ENCODE measurements around the gene EFNA3. TPM values are rescaled to one million over a fixed set of nuclear protein-coding genes. Genes with fewer than 3 reads are reported as not detected.

Gene EFNA3
- polyA plus RNA-seq, 1 donor from 2014 or later, result 12.2 TPM

DNA sequence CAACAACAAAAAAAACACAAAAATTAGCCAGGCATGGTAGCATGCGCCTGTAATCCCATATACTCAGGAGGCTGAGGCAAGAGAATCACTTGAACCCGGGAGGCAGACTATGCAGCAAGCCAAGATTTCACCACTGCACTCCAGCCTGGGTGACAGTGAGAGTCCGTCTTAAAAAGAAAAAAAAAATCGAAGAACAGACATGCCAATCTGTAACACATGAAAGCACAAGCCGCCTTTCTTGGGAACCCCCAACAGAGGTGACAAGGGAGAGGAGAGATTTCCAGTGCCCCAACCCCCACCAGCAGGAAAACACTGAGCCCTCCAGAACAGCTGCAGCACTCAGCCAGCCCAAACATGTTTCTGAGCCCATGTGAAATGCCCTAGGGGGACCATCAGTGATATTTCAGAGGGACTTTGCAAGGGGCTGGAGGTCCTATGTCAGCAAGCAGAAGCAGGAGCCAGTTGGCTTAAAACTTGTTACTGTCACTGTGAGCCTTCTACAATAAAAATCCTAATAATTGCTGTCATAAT is 34.9 kb downstream of the EFNA3 start:
- TF ChIP-seq RAD21 (conservative IDR thresholded peaks at IDR 0.05), result no peak
- TF ChIP-seq EZH2 (IDR thresholded peaks at IDR 0.05; ENCODE audit: borderline replicate concordance, insufficient read depth, low read length, poor library complexity, severe bottlenecking), result no peak
- TF ChIP-seq POLR2AphosphoS5 (IDR thresholded peaks at IDR 0.05), result no peak
- no peak for TF ChIP-seq TAF1 (IDR thresholded peaks at IDR 0.05; ENCODE audit: low read depth)
- no peak for TF ChIP-seq CTCF (IDR thresholded peaks at IDR 0.05; ENCODE audit: poor library complexity, severe bottlenecking)
- TF ChIP-seq MXI1 (conservative IDR thresholded peaks at IDR 0.05; ENCODE audit: poor library complexity, severe bottlenecking), result no peak
- TF ChIP-seq SMC3 (conservative IDR thresholded peaks at IDR 0.05; ENCODE audit: poor library complexity), result no peak
- no peak for TF ChIP-seq REST (IDR thresholded peaks at IDR 0.05; ENCODE audit: borderline replicate concordance)
- no peak for TF ChIP-seq EP300 (conservative IDR thresholded peaks at IDR 0.05; ENCODE audit: poor library complexity, severe bottlenecking)
- no peaks in the 10 kb centered on the region for H3K9me3 ChIP-seq (ENCODE audit: low read length)

GRCh38 chr1:155116113-155116764 is 37.6 kb downstream of the EFNA3 start:
- TF ChIP-seq TAF1 (IDR thresholded peaks at IDR 0.05; ENCODE audit: low read depth), result no peak
- TF ChIP-seq EZH2 (IDR thresholded peaks at IDR 0.05; ENCODE audit: borderline replicate concordance, insufficient read depth, low read length, poor library complexity, severe bottlenecking), result no peak
- no peak for TF ChIP-seq SMC3 (conservative IDR thresholded peaks at IDR 0.05; ENCODE audit: poor library complexity)
- TF ChIP-seq MXI1 (conservative IDR thresholded peaks at IDR 0.05; ENCODE audit: poor library complexity, severe bottlenecking), result no peak
- TF ChIP-seq REST (IDR thresholded peaks at IDR 0.05; ENCODE audit: borderline replicate concordance), result no peak
- TF ChIP-seq CTCF (IDR thresholded peaks at IDR 0.05; ENCODE audit: poor library complexity, severe bottlenecking), result no peak
- no peak for TF ChIP-seq RAD21 (conservative IDR thresholded peaks at IDR 0.05)
- TF ChIP-seq POLR2AphosphoS5 (IDR thresholded peaks at IDR 0.05), result no peak
- TF ChIP-seq EP300 (conservative IDR thresholded peaks at IDR 0.05; ENCODE audit: poor library complexity, severe bottlenecking), result no peak
- no peaks in the 10 kb centered on the region for H3K9me2 ChIP-seq (ENCODE audit: insufficient read depth, low read length)
- H3K4me2 ChIP-seq (ENCODE audit: low read length), result no peak overlapping the region
- H4K20me1 ChIP-seq (ENCODE audit: insufficient read depth), result no peaks in the 10 kb centered on the region
- H3K27me3 ChIP-seq (ENCODE audit: insufficient read depth, low read depth, low read length), result no peaks in the 10 kb centered on the region
- no peaks in the 10 kb centered on the region for H3K9me3 ChIP-seq (ENCODE audit: low read length)
- no peaks in the 10 kb centered on the region for H3K36me3 ChIP-seq (ENCODE audit: insufficient read depth, low read length)
- H2AFZ ChIP-seq (ENCODE audit: low read depth, low read length), result no peak overlapping the region
- no peaks in the 10 kb centered on the region for H3K79me2 ChIP-seq (replicated peaks; ENCODE audit: insufficient read depth, low read length)
- H3K4me3 ChIP-seq (ENCODE audit: low read length), result no peak overlapping the region
- no peak overlapping the region for H3K9ac ChIP-seq (ENCODE audit: low read length)
- H3F3A ChIP-seq (ENCODE audit: insufficient read depth, low read length, poor library complexity, severe bottlenecking), result no peaks in the 10 kb centered on the region
- no peak overlapping the region for H3K27ac ChIP-seq (ENCODE audit: low read length)

More for the DNA sequence above, 34.9 kb downstream of the EFNA3 start:
- Histone ChIP-seq H3K36me3 (ENCODE audit: insufficient read depth, low read length) (no peaks in the 10 kb centered on the region), H3K4me3 (ENCODE audit: low read length) (no peak overlapping the region), H3K4me2 (ENCODE audit: low read length) (no peak overlapping the region), H3K27ac (ENCODE audit: low read length) (no peak overlapping the region), H4K20me1 (ENCODE audit: insufficient read depth) (no peaks in the 10 kb centered on the region), H3F3A (ENCODE audit: insufficient read depth, low read length, poor library complexity, severe bottlenecking) (no peaks in the 10 kb centered on the region), H3K9me2 (ENCODE audit: insufficient read depth, low read length) (no peaks in the 10 kb centered on the region), H3K9ac (ENCODE audit: low read length) (no peak overlapping the region), H3K27me3 (ENCODE audit: insufficient read depth, low read depth, low read length) (no peaks in the 10 kb centered on the region), H3K79me2 (replicated peaks; ENCODE audit: insufficient read depth, low read length) (no peaks in the 10 kb centered on the region), H2AFZ (ENCODE audit: low read depth, low read length) (no peak overlapping the region)

Measured in neural cell (in vitro differentiated cells).